CD14-positive monocyte (primary cell): ENCODE results near the gene BACH2. TPM values are rescaled to one million over a fixed set of nuclear protein-coding genes. Genes with fewer than 3 reads are reported as not detected.

Source experiments
- DNase-seq, 3 donors: peaks; one replicate each; pipeline ENCODE4 v3.0.0-alpha.2; 2011 to 2022
- H2AFZ ChIP-seq: 2 replicates; pipeline ENCODE4 v1.6.0; 2012; ENCODE audit warnings: mild to moderate bottlenecking, low read depth, low read length, inconsistent platforms; ENCODE audit not compliant: insufficient read depth, poor library complexity, severe bottlenecking
- H3K27ac ChIP-seq, 2 donors: 1 replicate in 1 of 2; 2 replicates in 1 of 2; pipeline ENCODE4 v1.5.1; 2012 to 2013; ENCODE audit warnings: low read length in 2 of 2, control low read depth in 1 of 2, inconsistent platforms in 1 of 2, low read depth in 1 of 2, mild to moderate bottlenecking in 1 of 2
- H3K27me3 ChIP-seq, 2 donors: one replicate each; pipeline versions ENCODE4 v1.6.0 to v1.6.1; 2011 to 2013; ENCODE audit warnings: low read length in 2 of 2; ENCODE audit not compliant: control insufficient read depth in 2 of 2, insufficient read depth in 2 of 2
- H3K36me3 ChIP-seq, 2 donors: replicated peaks in 1 of 2; 1 replicate in 1 of 2; 2 replicates in 1 of 2; pipeline versions ENCODE4 v1.5.1 to v1.6.1; 2012 to 2013; ENCODE audit warnings: low read length in 2 of 2, control low read depth in 1 of 2, inconsistent platforms in 1 of 2, mild to moderate bottlenecking in 1 of 2; ENCODE audit not compliant: insufficient read depth in 2 of 2, control insufficient read depth in 1 of 2
- H3K4me1 ChIP-seq, 2 donors: 1 replicate in 1 of 2; 2 replicates in 1 of 2; pipeline versions ENCODE4 v1.5.1 to v1.6.1; 2012 to 2013; ENCODE audit warnings: low read length in 2 of 2, control low read depth in 1 of 2, inconsistent platforms in 1 of 2, mild to moderate bottlenecking in 1 of 2, moderate library complexity in 1 of 2; ENCODE audit not compliant: insufficient read depth in 2 of 2, control insufficient read depth in 1 of 2
- H3K4me2 ChIP-seq: replicated peaks from 2 replicates; pipeline ENCODE3; 2012; ENCODE audit warnings: low read length, moderate library complexity, mild to moderate bottlenecking; ENCODE audit not compliant: poor library complexity, severe bottlenecking; ENCODE audit errors: extremely low read depth
- H3K4me3 ChIP-seq, 3 experiments: fragments of 200-600 bp in 1 of 3; sonication (generic) in 1 of 3; replicated peaks in 1 of 3; 1 replicate in 2 of 3; 2 replicates in 1 of 3; pipeline ENCODE4 v1.5.1; 2011 to 2013; ENCODE audit warnings: low read length in 3 of 3, mild to moderate bottlenecking in 3 of 3, control low read depth in 2 of 3, low read depth in 2 of 3, inconsistent platforms in 1 of 3, moderate library complexity in 1 of 3
- H3K79me2 ChIP-seq: 2 replicates; pipeline ENCODE4 v1.6.0; 2012; ENCODE audit warnings: mild to moderate bottlenecking, control low read depth, inconsistent platforms, low read length, moderate library complexity; ENCODE audit not compliant: insufficient read depth
- H3K9ac ChIP-seq: 2 replicates; pipeline ENCODE4 v1.6.0; 2017; ENCODE audit warnings: low read length, mild to moderate bottlenecking; ENCODE audit not compliant: insufficient read depth, poor library complexity, severe bottlenecking
- H3K9me3 ChIP-seq, 2 donors: replicated peaks in 1 of 2; 1 replicate in 1 of 2; 2 replicates in 1 of 2; pipeline versions ENCODE4 v1.5.1 to v1.6.1; 2012 to 2013; ENCODE audit warnings: low read length in 2 of 2, control low read depth in 1 of 2; ENCODE audit not compliant: control insufficient read depth in 1 of 2, insufficient read depth in 1 of 2
- H4K20me1 ChIP-seq: 2 replicates; pipeline ENCODE4 v1.6.0; 2012; ENCODE audit warnings: mild to moderate bottlenecking, low read length, control low read depth, moderate library complexity; ENCODE audit not compliant: insufficient read depth
- H3K27ac Mint-ChIP-seq, 7 donors: one replicate each; pipeline ENCODE4 v1.8.0; 2020; ENCODE audit warnings: mild to moderate bottlenecking in 7 of 7, mixed read lengths in 7 of 7, moderate library complexity in 6 of 7, inconsistent platforms in 2 of 7
- H3K27me3 Mint-ChIP-seq, 3 donors: one replicate each; pipeline ENCODE4 v1.8.0; 2021 to 2022; ENCODE audit warnings: low read depth in 3 of 3, mild to moderate bottlenecking in 3 of 3, mixed read lengths in 3 of 3, moderate library complexity in 3 of 3, inconsistent platforms in 1 of 3
- H3K36me3 Mint-ChIP-seq, 2 donors: one replicate each; pipeline ENCODE4 v1.8.0; 2020; ENCODE audit warnings: mixed read lengths in 2 of 2, inconsistent platforms in 1 of 2, mild to moderate bottlenecking in 1 of 2
- H3K4me1 Mint-ChIP-seq: one replicate; pipeline ENCODE4 v1.8.0; 2020; ENCODE audit warnings: mild to moderate bottlenecking, mixed read lengths
- H3K4me3 Mint-ChIP-seq, 2 donors: one replicate each; pipeline ENCODE4 v1.8.0; 2020; ENCODE audit warnings: mild to moderate bottlenecking in 2 of 2, mixed read lengths in 2 of 2, moderate library complexity in 1 of 2
- H3K9me3 Mint-ChIP-seq, 7 donors: one replicate each; pipeline ENCODE4 v1.8.0; 2020 to 2022; ENCODE audit warnings: mixed read lengths in 7 of 7, mild to moderate bottlenecking in 6 of 7, moderate library complexity in 6 of 7, inconsistent platforms in 2 of 7
- WGBS: methylation state at CpG from one replicate; pipeline ENCODE4 v1.1.5; 2013; ENCODE audit warnings: missing lambda C conversion rate; ENCODE audit not compliant: insufficient coverage; 5-methylcytosine and 5-hydroxymethylcytosine counted together
- intact Hi-C, 2 donors: fragments of 100-400 bp; cut with micrococcal nuclease; formaldehyde crosslinking; loops; one replicate each; pipeline versions ENCODE4 v1.15.0 to v1.15.1; 2023
- polyA plus RNA-seq, 3 donors: library from polyadenylated mRNA; depleted of rRNA in 1 of 3; unstranded in 2 of 3; stranded (reverse) in 1 of 3; fragments of 300-500 nt in 2 of 3; fragments of >200 nt in 1 of 3; fragmentation: Illumina TruSeq in 2 of 3; gene quantifications; 1 replicate in 2 of 3; 2 replicates in 1 of 3; pipeline ENCODE4 v1.2.3, GENCODE V29; 2012 to 2021
- TF ChIP-seq, protein P1 (sequence below): fragments of 200-600 bp; IDR thresholded peaks from one replicate; pipeline ENCODE4 v1.8.0; 2022; ENCODE audit warnings: antibody characterized with exemption, mild to moderate bottlenecking

Gene BACH2
- polyA plus RNA-seq, 3 donors = 0.04 to 0.09 (median 0.05) TPM

DNA sequence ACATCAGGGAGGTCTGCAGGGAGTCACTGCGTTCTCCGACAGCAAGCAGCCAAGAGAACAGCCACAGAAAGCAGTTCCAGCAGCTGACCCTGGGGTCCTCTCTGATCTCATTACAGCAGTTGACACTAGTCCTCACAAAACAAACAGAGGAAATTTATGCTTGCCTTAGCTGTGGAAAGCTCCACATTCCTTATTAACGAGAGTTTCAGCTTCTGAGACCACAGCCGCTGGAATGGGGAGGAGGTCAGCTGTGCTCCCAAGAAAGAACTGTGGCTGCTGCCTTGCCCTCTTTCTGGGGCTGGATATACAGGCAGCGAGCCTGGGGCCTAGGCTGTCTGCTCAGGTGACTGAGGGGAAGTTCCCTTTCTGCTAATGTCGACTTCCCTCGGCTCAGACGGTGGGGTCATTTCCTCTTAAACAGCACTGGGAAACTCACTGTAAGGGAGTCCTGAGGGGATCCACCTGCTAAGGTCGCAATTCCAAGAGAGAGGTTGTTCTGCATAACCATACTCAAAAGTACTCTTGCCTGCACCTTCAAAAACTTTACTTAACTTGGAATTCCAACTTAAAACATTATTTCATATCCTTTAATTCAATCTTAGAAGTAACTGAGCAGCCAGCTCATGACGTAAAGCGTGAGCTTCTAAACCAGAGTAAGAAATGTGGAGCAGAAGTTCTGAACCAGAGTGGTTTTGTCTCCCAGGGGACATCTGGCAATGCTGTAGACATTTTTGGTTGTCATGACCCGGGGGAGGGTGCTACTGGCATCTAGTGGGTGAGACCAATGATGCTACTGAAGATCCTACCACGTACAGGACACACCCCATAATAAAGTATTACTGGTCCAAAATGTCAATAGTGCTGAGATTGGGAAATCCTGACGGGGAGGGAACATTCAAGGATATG, 80.3 kb downstream of the BACH2 start:
- 39% methylated on average over 10 of the region's 14 CpGs for WGBS
- Mint-ChIP-seq H3K36me3 (no peaks in the 10 kb centered on the region), H3K4me3 (no peak overlapping the region), H3K4me1 (peaks cover 14% of the 10 kb centered on the region), H3K9me3 (no peaks in the 10 kb centered on the region), H3K27ac (peak overlapping the region in 2 of 7 donors; percentile 0 to 22), H3K27me3 (no peaks in the 10 kb centered on the region)
- Histone ChIP-seq H3K27ac (no peak overlapping the region), H3K4me3 (no peak overlapping the region), H3K4me1 (peaks cover 8 to 16% of the 10 kb centered on the region in 2 donors), H3K27me3 (no peaks in the 10 kb centered on the region), H2AFZ (no peak overlapping the region), H3K4me2 (no peak overlapping the region), H4K20me1 (no peaks in the 10 kb centered on the region), H3K79me2 (no peaks in the 10 kb centered on the region), H3K36me3 (no peaks in the 10 kb centered on the region), H3K9ac (no peak overlapping the region), H3K9me3 (no peaks in the 10 kb centered on the region)
- intact Hi-C loops = no loop called here
- TF ChIP-seq, protein P1, sequence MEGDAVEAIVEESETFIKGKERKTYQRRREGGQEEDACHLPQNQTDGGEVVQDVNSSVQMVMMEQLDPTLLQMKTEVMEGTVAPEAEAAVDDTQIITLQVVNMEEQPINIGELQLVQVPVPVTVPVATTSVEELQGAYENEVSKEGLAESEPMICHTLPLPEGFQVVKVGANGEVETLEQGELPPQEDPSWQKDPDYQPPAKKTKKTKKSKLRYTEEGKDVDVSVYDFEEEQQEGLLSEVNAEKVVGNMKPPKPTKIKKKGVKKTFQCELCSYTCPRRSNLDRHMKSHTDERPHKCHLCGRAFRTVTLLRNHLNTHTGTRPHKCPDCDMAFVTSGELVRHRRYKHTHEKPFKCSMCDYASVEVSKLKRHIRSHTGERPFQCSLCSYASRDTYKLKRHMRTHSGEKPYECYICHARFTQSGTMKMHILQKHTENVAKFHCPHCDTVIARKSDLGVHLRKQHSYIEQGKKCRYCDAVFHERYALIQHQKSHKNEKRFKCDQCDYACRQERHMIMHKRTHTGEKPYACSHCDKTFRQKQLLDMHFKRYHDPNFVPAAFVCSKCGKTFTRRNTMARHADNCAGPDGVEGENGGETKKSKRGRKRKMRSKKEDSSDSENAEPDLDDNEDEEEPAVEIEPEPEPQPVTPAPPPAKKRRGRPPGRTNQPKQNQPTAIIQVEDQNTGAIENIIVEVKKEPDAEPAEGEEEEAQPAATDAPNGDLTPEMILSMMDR = no peak
- DNase-seq = peak; percentile 20 to 75 (median 48)

DNA sequence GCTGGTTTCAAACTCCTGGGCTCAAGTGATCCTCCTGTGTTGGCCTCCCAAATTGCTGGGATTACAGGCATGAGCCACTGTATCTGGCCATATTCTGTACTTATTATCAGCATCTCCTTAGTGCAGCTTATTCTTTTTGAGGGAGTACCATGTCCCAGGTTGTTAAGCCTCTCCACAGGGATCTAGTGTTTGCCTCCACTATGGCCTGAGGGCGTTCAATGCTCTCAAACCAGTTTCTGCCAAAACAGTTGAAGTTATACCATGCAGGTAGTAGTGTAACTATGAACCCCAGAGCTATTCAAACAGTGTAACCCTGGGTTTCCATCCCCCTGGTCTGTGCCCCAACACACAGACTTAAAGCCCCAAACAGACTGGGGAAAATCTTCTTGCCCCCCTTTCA, 81.7 kb downstream of the BACH2 start:
- TF ChIP-seq, protein P1 = no peak
- intact Hi-C loops = no loop called here
- H3K27ac Mint-ChIP-seq = peak overlapping the region in 1 of 7 donors; percentile 51
- H3K4me3 Mint-ChIP-seq = no peak overlapping the region
- no peaks in the 10 kb centered on the region for H3K27me3 Mint-ChIP-seq
- no peaks in the 10 kb centered on the region for H3K36me3 Mint-ChIP-seq
- no peak for DNase-seq
- peaks cover 14% of the 10 kb centered on the region for H3K4me1 Mint-ChIP-seq
- H3K4me2 ChIP-seq = no peak overlapping the region
- H3K36me3 ChIP-seq = no peaks in the 10 kb centered on the region
- no peaks in the 10 kb centered on the region for H4K20me1 ChIP-seq
- no CpG with 5 or more reads among the region's 1 CpG for WGBS
- no peak overlapping the region for H2AFZ ChIP-seq
- no peak overlapping the region for H3K4me3 ChIP-seq
- H3K4me1 ChIP-seq = peaks cover 8 to 16% of the 10 kb centered on the region in 2 donors
- no peaks in the 10 kb centered on the region for H3K9me3 Mint-ChIP-seq
- no peaks in the 10 kb centered on the region for H3K9me3 ChIP-seq
- H3K9ac ChIP-seq = no peak overlapping the region
- no peak overlapping the region for H3K27ac ChIP-seq
- H3K27me3 ChIP-seq = no peaks in the 10 kb centered on the region
- H3K79me2 ChIP-seq = no peaks in the 10 kb centered on the region
